Measurements from ENCODE around the gene TRMT61B. TPM values are rescaled to one million over a fixed set of nuclear protein-coding genes. Genes with fewer than 3 reads are reported as not detected.

TRMT61B gene
- total RNA-seq, 2 donors from 2014 or later: 19.9 to 22.4 TPM

DNA sequence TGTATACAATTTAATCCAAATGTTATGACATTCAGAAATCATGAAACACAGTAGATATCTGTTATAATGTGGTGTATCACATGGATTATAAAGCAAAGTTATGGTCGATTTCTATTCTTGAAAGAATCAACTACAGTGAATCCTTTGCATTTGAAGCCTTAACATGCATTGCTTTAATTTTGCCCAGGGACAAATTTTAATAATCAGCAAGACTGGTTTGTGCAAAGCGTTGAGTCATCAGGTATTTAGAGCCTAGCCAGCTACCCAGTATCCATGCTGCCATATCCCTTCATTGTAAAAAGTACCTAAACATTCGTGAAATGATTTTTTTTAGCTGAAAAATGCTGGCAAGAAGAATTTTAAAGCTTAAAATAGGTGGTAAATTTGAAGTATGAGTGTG is 68.4 kb downstream of the TRMT61B start:
- H3K36me3 Mint-ChIP-seq (ENCODE audit: low read depth): peaks cover 73% of the 10 kb centered on the region
- TF ChIP-seq CTCF (conservative IDR thresholded peaks at IDR 0.05): no peak
- H3K36me3 ChIP-seq (ENCODE audit: control insufficient read depth, insufficient read depth, low read length): peaks cover 81% of the 10 kb centered on the region
- no peak overlapping the region for H3K27ac Mint-ChIP-seq
- no peaks in the 10 kb centered on the region for H3K9me3 Mint-ChIP-seq
- no peaks in the 10 kb centered on the region for H3K4me1 Mint-ChIP-seq
- no peak overlapping the region for H3K4me3 ChIP-seq (ENCODE audit: low read length)
- H3K4me1 ChIP-seq (ENCODE audit: control insufficient read depth, insufficient read depth, low read length): no peaks in the 10 kb centered on the region
- no peaks in the 10 kb centered on the region for H3K9me3 ChIP-seq (ENCODE audit: control insufficient read depth, low read length)
- H3K9ac ChIP-seq (ENCODE audit: extremely low read depth, low read length, poor library complexity, severe bottlenecking): no peak overlapping the region
- no peak for DNase-seq
- H3K4me3 Mint-ChIP-seq: no peak overlapping the region
- H3K27me3 Mint-ChIP-seq (ENCODE audit: insufficient read depth): no peaks in the 10 kb centered on the region
- no peaks in the 10 kb centered on the region for H3K27me3 ChIP-seq (ENCODE audit: control insufficient read depth, insufficient read depth, low read length, poor library complexity, severe bottlenecking)
- H3K27ac ChIP-seq (ENCODE audit: low read depth, low read length): no peak overlapping the region
- 91 to 100% methylated on average over 2 to 3 of the region's 3 CpGs for WGBS, 2 experiments (ENCODE audit: insufficient coverage in 1 of 2, insufficient read length in 1 of 2)

Other genes with a start within 250 kb of the TRMT61B start
- 100 to 1,000 TPM; 175 to 201 TPM for gene PPP1CB, start 118.5 kb downstream of the TRMT61B start, total RNA-seq
- gene SPDYA, start 59.5 kb downstream of the TRMT61B start, total RNA-seq: 1 to 10 TPM in 1 of 2 donors, under 1 TPM in 1; 0.91 to 1.6 TPM
- gene WDR43, start 24.4 kb upstream of the TRMT61B start, total RNA-seq: 10 to 100 TPM; 64.3 to 77.7 TPM
- gene TOGARAM2, start 111.0 kb upstream of the TRMT61B start, total RNA-seq: 1 to 10 TPM in 1 of 2 donors, under 1 TPM in 1; 0.86 to 4.2 TPM
- gene PCARE, start 204.2 kb upstream of the TRMT61B start, total RNA-seq: under 1 TPM in 1 of 2 donors, not detected in 1; 0.09 TPM
- gene CLIP4, start 245.1 kb upstream of the TRMT61B start, total RNA-seq: 10 to 100 TPM in 1 of 2 donors, 1 to 10 TPM in 1; 8.0 to 10.9 TPM

Data from endodermal cell (in vitro differentiated cells).